ENCODE data around the gene KIRREL3.

DNA sequence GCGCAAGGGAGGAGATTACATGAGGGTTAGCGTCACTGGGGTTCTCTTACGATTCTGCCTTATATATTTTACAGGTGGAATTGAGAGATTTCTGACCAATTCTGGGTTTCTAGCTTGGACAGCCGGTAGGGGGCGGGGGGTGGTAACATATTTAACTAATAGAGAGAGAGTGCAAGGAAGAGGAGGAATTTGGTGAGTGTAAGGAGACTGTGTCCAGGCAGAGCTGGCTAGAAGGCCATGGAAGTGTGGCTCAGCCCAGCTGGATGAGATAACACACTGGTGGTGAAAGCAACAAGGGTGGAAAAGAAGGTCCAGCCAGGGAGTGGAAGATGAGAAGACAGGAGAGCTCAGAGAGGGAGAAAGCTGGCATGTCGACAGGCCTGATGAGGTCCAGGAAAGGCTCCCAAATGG lies 588.6 kb downstream of the KIRREL3 start:
- TF ChIP-seq POLR2A (IDR thresholded peaks at IDR 0.05), result no peak
- TF ChIP-seq, protein P1, sequence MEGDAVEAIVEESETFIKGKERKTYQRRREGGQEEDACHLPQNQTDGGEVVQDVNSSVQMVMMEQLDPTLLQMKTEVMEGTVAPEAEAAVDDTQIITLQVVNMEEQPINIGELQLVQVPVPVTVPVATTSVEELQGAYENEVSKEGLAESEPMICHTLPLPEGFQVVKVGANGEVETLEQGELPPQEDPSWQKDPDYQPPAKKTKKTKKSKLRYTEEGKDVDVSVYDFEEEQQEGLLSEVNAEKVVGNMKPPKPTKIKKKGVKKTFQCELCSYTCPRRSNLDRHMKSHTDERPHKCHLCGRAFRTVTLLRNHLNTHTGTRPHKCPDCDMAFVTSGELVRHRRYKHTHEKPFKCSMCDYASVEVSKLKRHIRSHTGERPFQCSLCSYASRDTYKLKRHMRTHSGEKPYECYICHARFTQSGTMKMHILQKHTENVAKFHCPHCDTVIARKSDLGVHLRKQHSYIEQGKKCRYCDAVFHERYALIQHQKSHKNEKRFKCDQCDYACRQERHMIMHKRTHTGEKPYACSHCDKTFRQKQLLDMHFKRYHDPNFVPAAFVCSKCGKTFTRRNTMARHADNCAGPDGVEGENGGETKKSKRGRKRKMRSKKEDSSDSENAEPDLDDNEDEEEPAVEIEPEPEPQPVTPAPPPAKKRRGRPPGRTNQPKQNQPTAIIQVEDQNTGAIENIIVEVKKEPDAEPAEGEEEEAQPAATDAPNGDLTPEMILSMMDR (IDR thresholded peaks at IDR 0.05), result no peak

All from esophagus squamous epithelium (tissue), 4 donors.